Measurements from ENCODE around the gene ZNF444.
A peak's percentile ranks its signal among the peaks of the same experiment; 100 is the strongest.

Gene ZNF444

GRCh38 chr19:56118666-56119581 is 22.2 kb upstream of the ZNF444 start:
- peak overlapping the region; percentile 92 for H3K4me3 ChIP-seq
- TF ChIP-seq CTCF (IDR thresholded peaks at IDR 0.05), result no peak

GRCh38 chr19:56119582-56119978 is 21.5 kb upstream of the ZNF444 start:
- DNase-seq (ENCODE audit: low spot score), result no peak
- peak overlapping the region; percentile 85 to 97 for H3K27ac ChIP-seq
- no peak for TF ChIP-seq CTCF (IDR thresholded peaks at IDR 0.05)
- peak overlapping the region; percentile 92 for H3K4me3 ChIP-seq

More at GRCh38 chr19:56118666-56119581, 22.2 kb upstream of the ZNF444 start:
- DNase-seq (ENCODE audit: low spot score), result no peak
- peak overlapping the region; percentile 85 to 97 for H3K27ac ChIP-seq

GRCh38 chr19:56120002-56120370 is 21.1 kb upstream of the ZNF444 start:
- no peak for DNase-seq (ENCODE audit: low spot score)
- TF ChIP-seq CTCF (IDR thresholded peaks at IDR 0.05), result no peak
- peak overlapping the region; percentile 85 to 97 for H3K27ac ChIP-seq
- H3K4me3 ChIP-seq, result peak overlapping the region; percentile 92

GRCh38 chr19:56120371-56121179 is 20.5 kb upstream of the ZNF444 start:
- peak overlapping the region; percentile 92 for H3K4me3 ChIP-seq
- DNase-seq (ENCODE audit: low spot score), result peak; percentile 86

GRCh38 chr19:56121180-56122167 is 19.6 kb upstream of the ZNF444 start, which contains the start of gene ZNF787:
Gene ZNF787, minus strand, starts transcription at chr19:56121295. Its CDS starts 18,078 bp downstream, at chr19:56103217.
- TF ChIP-seq CTCF (IDR thresholded peaks at IDR 0.05), result no peak
- peak; percentile 100 for DNase-seq (ENCODE audit: low spot score)
- peak within 1 kb of the TSS; percentile 92 for H3K4me3 ChIP-seq
- H3K27ac ChIP-seq, result peak within 1 kb of the TSS; percentile 85 to 97

More at GRCh38 chr19:56120371-56121179, 20.5 kb upstream of the ZNF444 start:
- no peak for TF ChIP-seq CTCF (IDR thresholded peaks at IDR 0.05)
- H3K27ac ChIP-seq, result peak overlapping the region; percentile 85 to 97

GRCh38 chr19:56123266-56123891 is 17.7 kb upstream of the ZNF444 start:
- TF ChIP-seq CTCF (IDR thresholded peaks at IDR 0.05), result no peak
- H3K27ac ChIP-seq, result peak overlapping the region in 1 of 2 donors; percentile 35
- no peak overlapping the region for H3K4me3 ChIP-seq
- no peak for DNase-seq (ENCODE audit: low spot score)

Data from coronary artery (tissue), 2 donors.